Measurements from ENCODE around the gene ATP5PO.

Gene ATP5PO

DNA sequence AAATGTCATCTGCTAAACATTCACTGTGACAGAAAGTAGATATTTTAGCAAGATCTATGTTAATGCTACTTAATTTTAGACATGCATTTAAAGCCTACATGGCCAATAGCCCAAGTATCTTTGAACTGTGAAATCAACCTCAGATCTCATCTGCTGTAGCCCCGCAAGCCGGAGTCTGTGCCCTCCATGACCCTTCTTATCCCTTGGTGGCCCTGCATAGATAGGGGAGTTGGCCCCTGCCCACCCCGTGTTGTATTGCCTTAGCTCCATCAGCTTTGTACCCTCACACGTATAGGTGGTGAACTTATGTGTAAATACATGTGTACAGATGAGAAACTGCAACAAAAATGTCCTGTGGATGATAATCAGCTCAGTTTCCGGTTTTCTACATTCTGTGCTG is 18.5 kb downstream of the ATP5PO start:
- ChIA-PET POLR2A (no interaction called here), CTCF (no interaction called here)
- TF ChIP-seq BHLHE40 (IDR thresholded peaks at IDR 0.05; ENCODE audit: borderline replicate concordance) (no peak), TARDBP (IDR thresholded peaks at IDR 0.05) (no peak), HDGF (IDR thresholded peaks at IDR 0.05; ENCODE audit: borderline replicate concordance) (no peak), ARNT (IDR thresholded peaks at IDR 0.05) (no peak), ELF4 (IDR thresholded peaks at IDR 0.05) (no peak), ZNF384 (IDR thresholded peaks at IDR 0.05) (no peak), L3MBTL2 (conservative IDR thresholded peaks at IDR 0.05) (no peak), NFRKB (IDR thresholded peaks at IDR 0.05) (no peak), LEF1 (IDR thresholded peaks at IDR 0.05; ENCODE audit: borderline replicate concordance) (no peak), FOXK2 (IDR thresholded peaks at IDR 0.05) (no peak), FOXM1 (IDR thresholded peaks at IDR 0.05; ENCODE audit: borderline replicate concordance) (no peak), CTBP1 (IDR thresholded peaks at IDR 0.05; ENCODE audit: borderline replicate concordance) (no peak), SUZ12 (IDR thresholded peaks at IDR 0.05) (no peak), SP1 (IDR thresholded peaks at IDR 0.05) (no peak), FOXA1 (IDR thresholded peaks at IDR 0.05) (no peak)
- TF ChIP-seq, protein P1, sequence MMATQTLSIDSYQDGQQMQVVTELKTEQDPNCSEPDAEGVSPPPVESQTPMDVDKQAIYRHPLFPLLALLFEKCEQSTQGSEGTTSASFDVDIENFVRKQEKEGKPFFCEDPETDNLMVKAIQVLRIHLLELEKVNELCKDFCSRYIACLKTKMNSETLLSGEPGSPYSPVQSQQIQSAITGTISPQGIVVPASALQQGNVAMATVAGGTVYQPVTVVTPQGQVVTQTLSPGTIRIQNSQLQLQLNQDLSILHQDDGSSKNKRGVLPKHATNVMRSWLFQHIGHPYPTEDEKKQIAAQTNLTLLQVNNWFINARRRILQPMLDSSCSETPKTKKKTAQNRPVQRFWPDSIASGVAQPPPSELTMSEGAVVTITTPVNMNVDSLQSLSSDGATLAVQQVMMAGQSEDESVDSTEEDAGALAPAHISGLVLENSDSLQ (IDR thresholded peaks at IDR 0.05) = no peak

DNA sequence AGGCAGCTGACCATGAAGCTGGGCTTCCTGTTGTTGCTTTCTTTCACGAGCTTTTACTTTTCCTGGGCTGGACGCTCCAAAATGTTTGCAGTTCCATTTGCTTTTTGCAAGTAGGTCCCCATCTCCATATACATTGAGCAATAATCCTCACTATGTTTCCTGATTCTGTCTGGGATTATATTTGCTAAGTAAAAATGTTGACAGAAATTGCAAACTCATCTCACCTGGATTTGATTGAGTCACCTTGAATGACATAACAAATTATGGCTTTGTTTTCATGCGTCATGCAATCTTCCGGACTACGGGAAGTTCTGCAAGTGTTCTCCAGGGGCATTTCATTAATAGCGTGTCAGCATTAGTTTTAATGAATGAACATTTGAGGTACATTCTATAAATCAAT is 18.9 kb downstream of the ATP5PO start:
- CTCF ChIA-PET = no interaction called here
- TF ChIP-seq BHLHE40 (IDR thresholded peaks at IDR 0.05; ENCODE audit: borderline replicate concordance) = no peak
- TF ChIP-seq, protein P1 (IDR thresholded peaks at IDR 0.05) = no peak
- TF ChIP-seq FOXA1 (IDR thresholded peaks at IDR 0.05) = no peak
- TF ChIP-seq LEF1 (IDR thresholded peaks at IDR 0.05; ENCODE audit: borderline replicate concordance) = no peak
- TF ChIP-seq HDGF (IDR thresholded peaks at IDR 0.05; ENCODE audit: borderline replicate concordance) = no peak
- TF ChIP-seq TARDBP (IDR thresholded peaks at IDR 0.05) = no peak
- no peak for TF ChIP-seq NFRKB (IDR thresholded peaks at IDR 0.05)
- no peak for TF ChIP-seq ARNT (IDR thresholded peaks at IDR 0.05)
- TF ChIP-seq SP1 (IDR thresholded peaks at IDR 0.05) = no peak
- TF ChIP-seq FOXK2 (IDR thresholded peaks at IDR 0.05) = no peak
- no peak for TF ChIP-seq ZNF384 (IDR thresholded peaks at IDR 0.05)
- no peak for TF ChIP-seq FOXM1 (IDR thresholded peaks at IDR 0.05; ENCODE audit: borderline replicate concordance)
- TF ChIP-seq SUZ12 (IDR thresholded peaks at IDR 0.05) = no peak
- no peak for TF ChIP-seq ELF4 (IDR thresholded peaks at IDR 0.05)
- no peak for TF ChIP-seq CTBP1 (IDR thresholded peaks at IDR 0.05; ENCODE audit: borderline replicate concordance)
- no peak for TF ChIP-seq L3MBTL2 (conservative IDR thresholded peaks at IDR 0.05)
- no peak for DNase-seq (ENCODE audit: extremely low spot score)
- POLR2A ChIA-PET = no interaction called here

More for the DNA sequence above, 18.5 kb downstream of the ATP5PO start:
- DNase-seq (ENCODE audit: extremely low spot score) = no peak

DNA sequence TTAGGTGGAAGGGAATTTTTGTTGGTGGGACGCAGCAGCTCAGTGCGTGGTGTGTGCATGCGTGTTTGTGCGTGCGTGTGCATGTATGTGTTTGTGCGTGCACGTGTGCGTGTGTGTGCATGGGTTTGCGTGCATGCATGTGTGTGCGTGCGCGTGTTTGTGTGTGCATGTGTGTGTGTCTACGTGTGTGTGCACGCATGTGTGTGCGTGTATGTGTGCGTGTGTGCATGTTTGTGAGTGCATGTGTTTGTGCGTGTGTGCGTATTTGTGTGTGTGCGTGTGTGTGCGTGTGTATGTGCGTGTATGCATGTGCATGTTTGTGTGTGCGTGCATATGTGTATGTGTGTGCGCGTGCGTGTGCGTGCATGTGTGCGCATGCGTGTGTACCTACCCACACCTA is 20.2 kb downstream of the ATP5PO start:
- no peak for DNase-seq (ENCODE audit: extremely low spot score)
- TF ChIP-seq ELF4 (IDR thresholded peaks at IDR 0.05) (no peak), ZNF384 (IDR thresholded peaks at IDR 0.05) (no peak)
- ChIA-PET POLR2A (no interaction called here), CTCF (interaction anchor here (0.6 to 1.2 kb wide), 4 partner anchors 8 to 340 kb away, joined by 3 to 5 read pairs (median 4); no protein-coding TSS in a partner anchor)

DNA sequence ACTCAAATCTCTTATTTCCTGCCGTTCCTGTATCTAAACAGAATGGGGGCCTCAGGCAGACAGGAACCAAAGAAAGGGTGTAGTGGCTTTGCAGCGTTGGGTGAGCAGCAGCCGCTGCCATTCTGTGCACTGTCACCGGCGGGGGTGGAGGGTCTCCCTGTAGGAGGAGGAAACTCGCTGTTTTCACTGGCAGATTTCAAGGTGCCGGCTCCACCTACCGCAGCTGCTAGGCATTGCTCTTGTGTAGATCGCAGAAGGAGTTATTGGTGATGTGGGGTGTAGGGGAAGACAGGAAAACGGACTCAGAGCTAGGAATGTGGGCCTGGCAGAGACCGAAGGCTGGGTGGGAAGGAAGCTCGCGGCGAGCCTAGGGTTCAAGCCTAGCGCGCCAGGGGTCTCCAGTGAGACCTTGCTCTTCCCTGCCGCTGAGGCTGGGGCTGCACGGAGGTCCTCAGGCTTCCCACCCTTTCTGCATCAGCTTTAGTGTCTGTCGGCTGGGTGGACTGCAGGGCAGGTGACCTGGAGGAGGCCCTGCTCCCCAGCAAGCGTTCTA is 20.8 kb downstream of the ATP5PO start:
- TF ChIP-seq FOXM1 (IDR thresholded peaks at IDR 0.05; ENCODE audit: borderline replicate concordance) (no peak), ARNT (IDR thresholded peaks at IDR 0.05) (no peak), NFRKB (IDR thresholded peaks at IDR 0.05) (no peak), CTBP1 (IDR thresholded peaks at IDR 0.05; ENCODE audit: borderline replicate concordance) (no peak), LEF1 (IDR thresholded peaks at IDR 0.05; ENCODE audit: borderline replicate concordance) (no peak), BHLHE40 (IDR thresholded peaks at IDR 0.05; ENCODE audit: borderline replicate concordance) (no peak), SP1 (IDR thresholded peaks at IDR 0.05) (no peak), FOXK2 (IDR thresholded peaks at IDR 0.05) (no peak), ELF4 (IDR thresholded peaks at IDR 0.05) (no peak), TARDBP (IDR thresholded peaks at IDR 0.05) (no peak)
- TF ChIP-seq, protein P1 (IDR thresholded peaks at IDR 0.05) = no peak
- ChIA-PET POLR2A (no interaction called here), CTCF (interaction anchor here (0.6 to 1.2 kb wide), 7 partner anchors 8 to 346 kb away, joined by 3 to 5 read pairs (median 3); no protein-coding TSS in a partner anchor)
- peak; percentile 90 for DNase-seq (ENCODE audit: extremely low spot score)

DNA sequence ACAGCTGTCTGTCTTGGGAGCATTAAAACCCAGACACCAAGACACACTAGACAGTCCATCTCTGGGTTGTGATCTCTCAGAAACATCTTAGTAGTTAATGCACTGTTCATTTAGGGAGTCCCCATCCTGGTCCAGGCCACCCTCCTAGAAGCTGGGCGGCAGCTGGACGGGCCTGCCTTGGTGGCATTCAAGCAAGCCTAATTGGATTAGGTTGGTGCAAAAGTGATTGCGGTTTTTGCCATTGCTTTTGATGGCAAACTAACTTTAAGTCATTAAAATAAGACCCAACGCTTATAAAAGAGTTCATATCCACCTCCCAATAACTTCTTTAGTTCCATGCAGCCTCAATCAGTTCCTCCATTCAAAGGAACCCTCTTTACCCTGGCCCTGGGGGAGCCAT is 21.7 kb downstream of the ATP5PO start:
- ChIA-PET POLR2A (interaction anchor here (0.8 kb wide), 1 partner anchor 8 kb away, joined by 3 read pairs; no protein-coding TSS in a partner anchor), CTCF (interaction anchor here (0.6 to 1.6 kb wide), 5 partner anchors 12 to 282 kb away, joined by 3 to 5 read pairs (median 3); no protein-coding TSS in a partner anchor)
- no peak for DNase-seq (ENCODE audit: extremely low spot score)
- peak; percentile 64 for TF ChIP-seq ELF4 (IDR thresholded peaks at IDR 0.05)
- no peak for TF ChIP-seq FOXK2 (IDR thresholded peaks at IDR 0.05)

DNA sequence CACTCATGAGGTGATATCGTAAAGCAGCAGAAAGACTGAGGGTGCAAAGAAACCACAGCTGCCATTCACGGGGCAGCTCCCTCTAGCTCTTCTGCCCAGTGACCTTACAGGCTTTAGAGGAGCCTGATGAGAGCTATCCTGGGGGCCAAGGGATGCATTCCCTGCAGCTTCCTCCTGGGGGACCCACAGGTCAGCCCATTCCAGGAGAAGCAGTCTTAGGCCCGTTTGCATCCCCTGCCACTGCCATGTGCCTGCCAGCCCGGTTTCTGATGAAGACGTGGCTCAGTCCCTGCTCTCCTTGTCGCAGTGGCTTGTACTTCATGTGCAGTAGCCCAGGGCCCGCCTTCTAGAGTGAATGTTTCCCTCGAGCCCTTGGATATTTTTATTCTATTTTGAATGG is 22.8 kb downstream of the ATP5PO start:
- ChIA-PET CTCF (interaction anchor here (1.0 to 1.6 kb wide), 3 partner anchors 9 to 281 kb away, joined by 3 to 4 read pairs (median 3); no protein-coding TSS in a partner anchor), POLR2A (interaction anchor here (0.8 kb wide), 1 partner anchor 9 kb away, joined by 3 read pairs; no protein-coding TSS in a partner anchor)
- TF ChIP-seq, protein P1 (IDR thresholded peaks at IDR 0.05) = no peak
- TF ChIP-seq L3MBTL2 (conservative IDR thresholded peaks at IDR 0.05) (no peak), FOXM1 (IDR thresholded peaks at IDR 0.05; ENCODE audit: borderline replicate concordance) (no peak), ZNF384 (IDR thresholded peaks at IDR 0.05) (no peak), LEF1 (IDR thresholded peaks at IDR 0.05; ENCODE audit: borderline replicate concordance) (no peak), FOXA1 (IDR thresholded peaks at IDR 0.05) (no peak), FOXK2 (IDR thresholded peaks at IDR 0.05) (no peak), HDGF (IDR thresholded peaks at IDR 0.05; ENCODE audit: borderline replicate concordance) (no peak), NFRKB (IDR thresholded peaks at IDR 0.05) (no peak), ELF4 (IDR thresholded peaks at IDR 0.05) (no peak), SUZ12 (IDR thresholded peaks at IDR 0.05) (no peak), ARNT (IDR thresholded peaks at IDR 0.05) (no peak), CTBP1 (IDR thresholded peaks at IDR 0.05; ENCODE audit: borderline replicate concordance) (no peak)
- peak; percentile 48 for DNase-seq (ENCODE audit: extremely low spot score)

Data from HEK293T (cell line).